HG03045 (cell line): ENCODE data around the gene CSRNP2.
"Not testable (repeated sequence)": the region's sequence is repeated elsewhere in the genome, so short reads cannot be mapped to it uniquely, and the experiment has no call there.

Experiments
- ATAC-seq: cut with Tn5 transposase; IDR thresholded peaks from one replicate; pipeline ENCODE4 v1.9.1; 2021; ENCODE audit warnings: mild to moderate bottlenecking, moderate library complexity; ENCODE audit not compliant: unreplicated experiment

CSRNP2 gene

DNA sequence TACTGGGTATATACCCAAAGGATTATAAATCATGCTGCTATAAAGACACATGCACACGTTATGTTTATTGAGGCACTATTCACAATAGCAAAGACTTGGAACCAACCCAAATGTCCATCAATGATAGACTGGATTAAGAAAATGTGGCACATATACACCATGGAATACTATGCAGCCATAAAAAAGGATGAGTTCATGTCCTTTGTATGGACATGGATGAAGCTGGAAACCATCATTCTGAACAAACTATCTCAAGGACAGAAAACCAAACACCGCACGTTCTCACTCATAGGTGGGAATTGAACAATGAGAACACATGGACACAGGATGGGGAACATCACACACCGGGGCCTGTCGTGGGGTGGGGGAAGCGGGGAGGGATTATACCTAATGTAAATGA is 4.5 kb downstream of the CSRNP2 start:
- ATAC-seq: not testable (repeated sequence)

DNA sequence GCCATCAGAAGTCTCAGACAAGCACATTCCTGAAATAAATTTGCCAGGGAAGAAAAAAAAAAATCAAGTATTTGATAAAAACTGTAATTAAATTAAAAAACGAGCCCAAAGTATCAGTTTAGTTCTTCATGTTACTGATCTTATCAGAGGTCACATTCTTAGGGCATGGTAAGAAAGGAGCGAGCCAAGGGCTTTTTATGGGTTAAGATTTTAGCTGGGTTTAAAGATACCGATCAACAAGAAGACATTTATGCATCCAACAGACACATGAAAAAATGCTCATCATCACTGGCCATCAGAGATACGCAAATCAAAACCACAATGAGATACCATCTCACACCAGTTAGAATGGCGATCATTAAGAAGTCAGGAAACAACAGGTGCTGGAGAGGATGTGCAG is 5.0 kb downstream of the CSRNP2 start:
- ATAC-seq: not testable (repeated sequence)

DNA sequence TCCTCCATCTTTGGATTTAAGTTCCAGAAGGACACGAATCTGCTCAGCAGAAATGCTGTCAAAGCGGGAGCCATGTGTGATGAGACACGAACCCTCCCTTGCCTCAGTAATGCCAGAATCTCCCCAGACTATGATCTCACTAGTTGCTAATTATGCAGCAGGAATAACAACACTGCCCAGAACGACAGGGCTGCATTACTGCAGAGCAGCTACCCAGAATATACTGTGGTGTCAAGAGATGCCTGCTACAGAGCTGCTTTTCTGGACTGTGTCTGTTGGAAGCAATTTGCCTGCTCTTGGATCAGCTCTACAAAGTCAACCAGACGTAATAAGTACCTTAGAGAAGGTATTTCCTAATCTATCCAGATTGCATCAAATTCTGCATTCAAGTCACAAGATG is 5.5 kb downstream of the CSRNP2 start:
- ATAC-seq: no peak

DNA sequence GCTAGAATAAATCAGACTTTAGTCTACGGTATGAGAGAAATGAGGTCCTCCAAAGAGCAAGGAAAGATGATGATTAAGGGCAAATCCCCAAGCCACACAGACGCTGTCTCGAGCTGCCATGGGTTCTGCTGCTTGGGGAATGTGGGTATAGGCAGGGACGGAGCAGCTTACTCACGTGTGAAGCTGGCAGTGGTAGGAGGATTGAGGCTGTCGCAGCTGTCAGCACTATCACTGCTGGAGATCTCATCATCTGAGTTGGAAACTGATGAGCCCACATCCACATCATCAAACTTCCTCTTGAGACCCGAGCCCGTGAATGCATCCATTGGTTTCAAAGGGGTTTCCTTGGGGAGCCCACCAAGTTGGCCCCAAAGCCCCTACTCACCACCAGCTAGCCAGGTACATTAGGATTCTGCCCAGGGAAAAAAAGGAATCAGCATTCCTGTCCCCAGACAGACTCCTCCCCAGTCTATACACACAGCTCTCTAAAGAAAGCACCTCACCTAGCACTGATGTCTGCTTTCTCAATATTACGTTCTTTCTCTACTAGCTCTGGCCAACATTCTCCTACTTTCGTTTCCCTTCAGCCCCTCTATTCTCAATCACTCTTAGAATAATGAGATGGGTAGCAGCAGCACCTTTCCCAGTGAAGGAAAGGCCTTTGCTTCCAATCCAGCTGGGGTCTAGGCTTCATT is 7.0 kb downstream of the CSRNP2 start:
- no peak for ATAC-seq

DNA sequence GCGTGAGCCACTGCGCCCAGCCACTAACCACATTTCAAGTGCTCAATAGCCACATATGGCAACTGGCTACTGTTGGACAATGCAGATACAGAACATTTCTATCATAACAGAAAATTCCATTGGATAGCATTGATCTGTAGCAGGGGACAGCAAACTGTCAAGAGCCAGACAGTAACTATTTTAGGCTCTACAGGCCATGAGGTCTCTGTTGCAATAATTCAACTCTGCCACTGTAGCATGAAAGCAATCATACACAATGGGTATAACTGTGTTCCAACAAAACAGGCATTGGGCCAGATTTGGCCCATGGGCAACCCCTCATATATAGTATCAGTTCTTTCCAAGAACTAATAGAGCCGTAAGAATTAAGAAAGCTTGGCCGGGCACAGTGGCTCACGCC is 8.0 kb downstream of the CSRNP2 start:
- ATAC-seq: no peak

DNA sequence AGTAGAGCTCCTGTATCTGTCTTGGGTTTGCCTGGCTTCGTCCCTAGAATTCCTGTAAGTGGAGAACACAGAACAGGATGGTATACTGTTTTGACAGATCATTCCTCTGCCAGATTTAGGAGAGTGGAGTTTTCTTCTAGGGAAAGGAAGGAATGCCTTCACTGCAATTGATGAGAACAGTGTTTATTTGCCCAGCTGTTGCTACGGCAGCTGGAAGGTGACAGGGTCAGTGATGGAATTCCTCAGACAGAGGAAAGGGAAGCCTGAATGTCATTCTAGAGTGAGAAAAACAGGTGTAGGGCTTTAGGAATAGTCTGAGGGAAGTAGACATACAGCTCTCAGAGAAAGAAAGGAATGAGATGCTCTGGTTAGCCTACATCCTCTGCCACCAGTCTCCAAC is 11.7 kb downstream of the CSRNP2 start:
- ATAC-seq: no peak

DNA sequence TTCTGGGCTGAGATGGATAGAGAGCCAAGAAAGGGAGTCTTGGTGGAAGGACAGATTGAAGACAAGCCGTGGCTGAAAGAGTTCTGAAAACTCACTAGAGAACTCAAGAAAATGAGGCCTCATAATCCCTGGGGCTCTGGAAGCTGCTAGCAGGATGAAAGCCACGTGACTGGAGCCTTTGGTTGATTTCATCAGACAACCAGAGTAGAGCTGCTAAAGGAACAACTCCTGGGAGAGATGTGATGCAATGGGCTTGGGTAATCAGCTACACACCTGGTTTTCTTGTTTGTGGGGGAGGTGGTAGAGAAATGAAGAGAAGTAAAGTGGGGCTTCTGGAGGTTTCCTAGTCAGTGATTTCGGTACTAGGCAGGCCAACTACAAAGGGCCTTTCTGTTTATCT is 13.4 kb downstream of the CSRNP2 start:
- ATAC-seq: no peak

DNA sequence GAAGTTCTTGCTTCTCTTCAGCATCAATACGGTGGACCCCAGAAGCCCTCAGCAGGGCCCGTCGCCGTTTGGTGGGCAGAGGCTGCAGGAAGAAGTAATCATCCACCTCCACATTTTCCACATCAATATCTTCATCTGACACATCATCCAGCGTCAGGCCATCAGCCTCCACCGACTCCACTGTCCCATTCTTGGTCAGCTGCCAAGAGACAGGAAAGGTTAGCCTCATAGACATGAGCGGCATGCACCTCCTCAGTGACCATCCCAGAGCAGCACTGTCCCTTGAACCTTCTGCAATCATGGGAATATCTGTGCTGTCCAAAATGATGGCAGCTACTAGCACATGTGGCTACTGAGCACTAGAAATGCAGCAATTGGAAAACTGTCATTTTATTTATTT is 15.6 kb downstream of the CSRNP2 start:
- no peak for ATAC-seq

DNA sequence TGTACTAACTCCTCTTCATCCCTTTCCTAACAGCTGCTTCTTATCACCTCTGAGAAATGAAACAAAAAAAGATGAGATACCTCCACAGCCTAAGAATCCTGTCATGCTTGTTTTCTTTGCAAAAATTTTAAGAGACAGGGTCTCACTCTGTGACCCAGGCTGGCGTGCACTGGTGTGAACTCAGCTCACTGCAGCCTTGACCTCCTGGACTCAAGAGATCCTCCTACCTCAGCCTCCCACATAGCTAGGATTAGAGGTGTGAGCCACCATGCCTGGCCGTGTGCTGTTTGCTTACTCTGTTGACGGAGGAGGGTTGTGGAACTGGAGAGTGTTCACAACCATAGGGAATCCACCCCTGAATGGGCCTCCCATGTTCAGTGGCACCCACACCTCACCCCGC is 16.2 kb downstream of the CSRNP2 start:
- ATAC-seq: no peak

DNA sequence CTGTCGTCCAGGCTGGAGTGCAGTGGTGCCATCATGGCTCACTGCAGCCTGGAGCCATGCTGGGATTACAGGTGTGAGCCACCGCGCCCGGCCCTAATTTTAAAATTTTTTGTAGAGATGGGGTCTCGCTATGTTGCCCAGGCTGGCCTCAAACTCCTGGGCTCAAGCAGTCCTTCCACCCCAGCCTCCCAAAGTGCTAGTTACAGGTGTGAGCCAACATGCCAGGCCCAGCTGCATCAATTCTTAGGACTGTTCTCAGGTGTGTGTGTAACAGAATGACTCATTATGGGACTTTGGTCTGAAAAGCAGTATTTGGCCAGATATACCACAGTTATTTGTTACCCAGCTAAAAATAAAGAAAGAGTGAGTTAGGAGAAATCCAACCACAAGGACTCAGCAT is 17.9 kb downstream of the CSRNP2 start:
- no peak for ATAC-seq

DNA sequence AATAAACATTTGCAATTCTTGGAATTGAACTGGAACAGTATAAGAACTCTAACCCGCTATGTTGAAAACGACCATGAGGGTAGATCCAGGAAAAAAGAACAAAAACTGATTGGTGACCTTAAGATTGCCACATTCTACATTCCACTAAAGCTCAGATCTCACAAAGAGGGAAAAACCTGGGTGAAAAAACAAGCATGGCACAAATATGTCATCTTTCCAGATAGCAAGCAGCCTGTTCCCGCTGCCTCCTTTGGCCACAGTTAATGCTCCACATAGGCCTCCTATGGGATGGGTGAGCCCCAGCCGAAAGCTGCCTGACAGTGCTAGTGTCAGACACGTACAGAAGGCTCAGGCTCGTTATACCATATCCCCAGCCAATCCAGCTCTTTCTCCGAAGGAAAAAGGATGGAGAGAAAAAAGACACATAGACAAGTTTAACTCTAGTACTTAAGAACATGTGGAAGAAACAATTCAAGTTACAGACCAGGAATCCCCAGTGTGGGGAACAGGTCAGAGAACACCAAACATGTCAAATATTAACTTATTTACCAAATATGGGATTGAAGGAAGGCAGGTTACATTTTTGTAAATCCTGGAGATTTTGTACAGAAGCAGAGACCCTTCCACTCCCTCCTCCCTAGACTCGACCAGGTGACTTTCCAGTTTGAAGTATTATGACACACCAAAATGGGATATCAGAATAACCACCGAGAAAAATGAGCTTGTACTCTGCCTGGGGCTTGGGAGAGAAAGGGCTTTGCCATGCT is 20.6 kb downstream of the CSRNP2 start:
- no peak for ATAC-seq

DNA sequence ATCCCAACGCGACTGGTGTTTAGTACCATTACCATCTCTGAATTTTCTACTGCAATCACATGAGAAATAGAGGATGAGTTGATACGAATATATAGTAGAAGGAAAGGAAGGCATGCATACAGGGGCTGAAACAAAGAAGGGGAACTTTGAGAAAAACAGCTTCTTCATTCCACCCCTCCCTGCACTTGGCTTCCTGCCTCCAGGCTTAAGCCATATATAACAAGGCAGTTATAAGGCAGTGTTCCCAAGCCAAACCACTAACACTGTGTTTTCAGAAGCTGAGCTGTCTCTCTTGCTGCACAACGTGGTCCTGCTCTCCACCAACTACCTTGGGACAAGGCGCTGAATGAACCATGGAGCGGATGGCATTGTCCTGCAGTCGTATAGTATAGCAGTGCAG is 24.3 kb downstream of the CSRNP2 start:
- ATAC-seq: no peak

DNA sequence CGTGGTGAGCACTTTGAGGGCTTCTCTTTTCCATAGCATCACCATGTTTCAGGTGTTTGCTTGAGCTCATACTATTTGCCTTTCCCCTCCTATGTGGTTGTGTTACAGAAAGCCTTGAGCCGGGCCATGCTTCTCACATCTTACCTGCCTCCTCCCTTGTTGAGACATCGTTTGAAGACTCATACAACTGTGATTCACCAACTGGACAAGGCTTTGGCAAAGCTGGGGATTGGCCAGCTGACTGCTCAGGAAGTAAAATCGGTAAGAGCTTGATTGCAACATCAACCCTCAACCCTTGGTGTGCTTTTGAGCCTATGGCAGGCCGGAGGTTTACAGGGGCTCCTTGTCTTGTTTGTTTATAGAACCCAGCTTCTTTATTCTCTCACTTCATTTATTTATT is 27.2 kb downstream of the CSRNP2 start:
- no peak for ATAC-seq

DNA sequence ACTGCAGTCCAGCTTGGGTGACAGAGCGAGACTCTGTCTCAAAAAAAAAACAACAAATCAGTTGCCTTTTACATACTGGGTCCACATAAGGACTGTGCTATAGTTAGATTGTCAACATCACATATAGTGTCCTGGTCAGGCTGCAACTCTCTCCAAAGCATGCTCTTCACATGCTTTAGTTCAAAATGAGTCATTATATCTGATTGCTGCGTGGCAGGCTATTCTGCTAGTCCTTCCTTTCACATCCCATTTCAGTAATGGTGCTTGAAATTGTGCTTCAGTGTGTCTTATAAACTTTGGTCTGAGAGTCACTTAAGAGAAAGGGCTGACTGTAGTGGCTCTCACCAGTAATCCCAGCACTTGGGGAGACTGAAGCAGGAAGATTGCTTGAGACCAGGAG is 28.3 kb downstream of the CSRNP2 start:
- no peak for ATAC-seq

DNA sequence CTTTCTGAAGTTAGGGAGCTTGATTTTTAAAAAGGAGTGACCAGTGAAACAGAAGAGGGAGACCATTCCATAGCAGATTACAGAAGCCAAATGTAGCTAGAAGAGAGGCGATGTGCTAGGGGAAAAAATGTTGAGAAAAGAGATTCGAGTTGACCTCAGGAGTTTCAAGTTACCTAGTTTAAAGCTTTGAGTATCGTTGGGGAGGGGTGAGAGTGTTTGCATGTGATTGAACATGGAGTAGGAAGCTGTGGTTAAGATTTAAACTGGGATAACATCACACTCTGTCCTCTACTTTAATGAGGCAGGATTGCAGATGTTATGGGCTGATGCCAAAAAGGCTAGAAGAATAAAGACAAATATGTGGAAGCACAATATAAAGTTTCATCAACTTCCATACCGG is 31.6 kb downstream of the CSRNP2 start:
- no peak for ATAC-seq

DNA sequence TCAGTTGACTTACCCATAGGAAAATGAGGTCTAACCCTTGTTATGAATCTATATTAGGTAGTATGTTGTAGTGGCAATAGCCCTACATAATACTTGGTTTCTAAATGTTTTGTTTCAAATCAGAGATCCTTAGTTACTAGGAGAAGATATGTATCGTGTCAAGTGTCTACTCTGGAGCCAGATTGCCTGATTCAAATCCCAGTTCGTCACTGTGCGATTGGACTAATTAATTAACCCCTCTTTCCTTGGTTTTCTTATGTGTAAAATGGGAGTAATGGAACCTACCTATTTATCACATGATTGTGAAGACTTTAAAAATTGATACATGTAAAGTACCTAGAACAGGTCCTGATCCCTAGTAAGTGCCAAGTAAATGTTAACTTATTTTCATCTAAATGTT is 33.9 kb downstream of the CSRNP2 start:
- no peak for ATAC-seq

DNA sequence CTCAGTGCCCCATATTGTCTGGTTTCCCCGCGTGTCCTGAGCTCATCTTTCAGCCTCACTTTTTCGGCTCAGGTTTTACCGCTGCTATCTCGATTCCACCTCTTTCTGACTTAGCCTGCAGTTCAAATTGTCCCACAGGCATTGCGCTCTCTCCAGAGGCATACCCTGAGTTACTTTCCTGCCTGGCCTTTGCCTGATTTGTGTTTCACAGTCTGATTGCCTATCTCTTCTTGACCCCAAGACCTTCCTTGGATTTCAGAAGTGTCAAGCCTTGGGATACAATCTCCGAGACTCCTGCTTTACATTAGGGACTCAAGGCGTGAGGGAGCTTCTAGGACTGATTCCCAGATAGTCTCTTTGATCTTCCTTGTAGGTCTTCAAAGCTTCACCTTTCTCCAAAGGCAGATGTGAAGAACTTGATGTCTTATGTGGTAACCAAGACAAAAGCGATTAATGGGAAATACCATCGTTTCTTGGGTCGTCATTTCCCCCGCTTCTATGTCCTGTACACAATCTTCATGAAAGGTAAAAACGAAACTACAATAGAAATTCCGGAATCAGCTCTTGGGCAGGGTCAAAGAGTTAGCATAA is 34.6 kb downstream of the CSRNP2 start:
- ATAC-seq: no peak

DNA sequence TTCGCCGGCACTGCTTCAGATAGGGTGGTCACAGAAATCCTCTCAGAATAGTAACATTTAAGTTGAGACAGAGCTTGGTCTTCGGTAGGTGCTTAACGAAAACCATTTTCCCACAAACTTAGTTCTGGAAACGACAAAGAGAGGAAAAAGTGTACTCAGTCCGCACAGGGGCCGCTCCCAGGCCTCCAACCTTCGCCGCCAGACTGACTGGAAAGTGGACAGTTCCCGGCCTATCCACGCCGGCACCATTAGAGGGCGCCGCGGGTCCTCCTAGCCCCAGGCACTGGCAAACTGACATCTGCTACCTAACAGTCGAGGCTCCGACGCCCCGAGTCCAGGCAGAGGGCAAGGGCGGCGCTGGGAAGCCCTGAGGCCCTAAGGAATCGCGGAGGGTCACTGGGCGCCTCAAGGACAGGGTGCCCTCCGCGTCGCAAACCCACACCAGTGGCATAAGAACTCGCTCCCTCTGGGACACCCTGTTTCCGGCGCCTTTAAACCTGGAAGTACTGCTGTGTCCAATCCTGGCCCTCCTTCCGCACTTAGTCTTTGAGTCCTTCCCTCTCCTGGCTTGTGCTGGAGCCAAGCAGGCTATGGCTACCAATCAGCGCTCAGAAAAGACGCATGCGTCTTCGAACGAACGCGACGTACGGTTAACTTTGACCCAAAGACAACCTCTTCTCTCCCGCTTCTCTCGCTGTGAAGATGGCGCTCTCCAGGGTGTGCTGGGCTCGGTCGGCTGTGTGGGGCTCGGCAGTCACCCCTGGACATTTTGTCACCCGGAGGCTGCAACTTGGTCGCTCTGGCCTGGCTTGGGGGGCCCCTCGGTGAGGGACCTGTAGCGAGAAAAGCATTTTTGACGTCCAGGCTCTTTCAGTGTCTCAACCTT is 35.5 kb downstream of the CSRNP2 start, which contains the start of gene LETMD1:
LETMD1 (plus strand) TSS at position 673 of the 886 bp plus-strand sequence; CDS start at position 703, 30 bp downstream.
- peak; percentile 96 for ATAC-seq

DNA sequence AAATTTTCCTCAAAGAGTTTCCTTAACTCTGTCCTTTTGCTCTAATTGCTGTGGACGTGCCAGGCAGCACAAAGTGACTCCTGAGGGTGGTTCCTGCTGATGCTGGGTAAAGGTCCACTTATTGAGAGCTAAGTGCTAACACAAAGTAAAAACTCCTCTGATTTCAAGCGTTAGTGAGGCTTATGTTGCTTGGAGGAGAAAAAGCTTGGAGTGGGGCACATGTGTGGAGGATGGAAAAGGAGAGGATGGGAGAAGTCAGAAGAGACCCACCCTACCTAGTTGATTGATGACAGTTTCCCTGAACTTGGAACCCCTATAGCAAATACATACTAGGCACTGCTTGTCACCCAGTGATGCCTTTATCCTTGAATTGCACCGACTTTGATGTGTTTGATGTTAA is 47.1 kb downstream of the CSRNP2 start:
- no peak for ATAC-seq

DNA sequence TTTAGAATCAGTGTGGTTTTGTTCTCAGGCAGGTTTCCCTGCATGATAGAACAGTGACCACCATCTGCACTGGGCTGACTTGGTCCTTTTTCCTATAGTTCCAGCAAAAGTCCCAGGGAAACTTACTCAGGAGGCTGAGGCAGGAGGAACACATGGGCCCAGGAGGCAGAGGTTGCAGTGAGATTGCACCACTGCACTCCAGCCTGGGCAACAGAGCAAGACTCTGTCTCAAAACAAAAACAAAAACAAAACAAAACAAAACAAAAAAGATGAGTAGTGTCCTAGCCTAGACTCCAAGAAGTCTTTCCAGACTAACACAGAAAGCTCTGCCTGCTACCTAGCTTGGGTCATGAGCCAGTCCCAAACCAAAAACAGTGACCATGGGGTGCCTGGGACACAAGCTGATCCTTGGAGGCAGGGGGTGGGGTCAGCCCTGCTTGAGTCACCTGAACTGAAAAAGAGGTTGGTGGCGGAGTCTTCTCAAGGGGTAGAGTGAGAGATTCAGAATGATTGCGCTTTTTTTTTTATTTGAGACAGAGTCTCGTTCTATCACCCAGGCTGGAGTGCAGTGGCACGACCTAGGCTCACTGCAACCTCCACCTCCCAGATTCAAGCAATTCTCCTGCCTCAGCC is 49.8 kb downstream of the CSRNP2 start:
- ATAC-seq: no peak

DNA sequence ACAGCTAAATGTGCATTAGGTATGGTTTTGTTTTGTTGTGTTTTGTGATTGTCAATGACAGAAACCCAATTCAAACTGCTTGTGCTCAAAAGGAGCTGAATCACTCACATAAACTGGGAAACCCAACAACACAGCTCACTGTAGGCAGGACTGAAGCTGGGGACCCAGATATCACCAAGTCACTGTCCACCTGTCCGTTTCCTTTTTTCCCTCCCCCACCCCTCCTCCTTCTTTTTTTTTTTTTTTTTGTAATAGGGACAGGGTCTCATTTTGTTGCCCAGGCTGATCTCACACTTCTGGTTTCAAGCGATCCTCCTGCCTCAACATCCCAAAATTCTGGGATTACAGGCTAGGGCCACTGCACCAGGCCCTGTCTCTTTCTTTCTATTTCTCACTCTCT is 50.3 kb downstream of the CSRNP2 start:
- no peak for ATAC-seq
